Purkinje cell (primary cell): ENCODE measurements around the gene TMPRSS11A. TPM values are rescaled to one million over a fixed set of nuclear protein-coding genes. Genes with fewer than 3 reads are reported as not detected.

Experiments
- polyA plus RNA-seq: library from polyadenylated mRNA; unstranded; fragments of >200 nt; fragmentation: Nextera tagmentation; gene quantifications from 2 replicates; pipeline ENCODE4 v1.2.1, GENCODE V29; 2014

The TMPRSS11A gene, protein sequence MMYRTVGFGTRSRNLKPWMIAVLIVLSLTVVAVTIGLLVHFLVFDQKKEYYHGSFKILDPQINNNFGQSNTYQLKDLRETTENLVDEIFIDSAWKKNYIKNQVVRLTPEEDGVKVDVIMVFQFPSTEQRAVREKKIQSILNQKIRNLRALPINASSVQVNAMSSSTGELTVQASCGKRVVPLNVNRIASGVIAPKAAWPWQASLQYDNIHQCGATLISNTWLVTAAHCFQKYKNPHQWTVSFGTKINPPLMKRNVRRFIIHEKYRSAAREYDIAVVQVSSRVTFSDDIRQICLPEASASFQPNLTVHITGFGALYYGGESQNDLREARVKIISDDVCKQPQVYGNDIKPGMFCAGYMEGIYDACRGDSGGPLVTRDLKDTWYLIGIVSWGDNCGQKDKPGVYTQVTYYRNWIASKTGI
- 0.60 and 1.2 TPM in 2 replicates for polyA plus RNA-seq

DNA sequence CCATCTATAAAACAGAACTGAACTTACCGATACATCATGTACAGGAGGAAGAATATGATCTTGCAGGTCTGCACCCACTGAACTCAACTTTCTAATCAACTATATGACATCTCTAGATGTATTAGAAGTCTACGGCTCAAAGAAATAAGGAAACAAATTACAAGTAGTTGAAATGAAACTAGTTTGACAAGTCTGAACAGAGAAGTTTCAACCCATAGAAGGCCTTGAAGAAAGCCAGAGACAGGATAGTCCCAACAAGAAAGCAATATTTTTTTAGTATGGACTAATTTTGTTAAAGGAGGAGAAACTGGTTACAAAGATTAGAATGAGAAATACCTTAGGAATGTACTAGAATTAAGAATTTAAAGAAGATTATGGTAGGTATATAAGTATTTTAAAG, at the start of gene TMPRSS11A:
TSS of gene TMPRSS11A (minus strand) at position 138 of the 400 bp plus-strand sequence. CDS start at position 38, 100 bp downstream.

DNA sequence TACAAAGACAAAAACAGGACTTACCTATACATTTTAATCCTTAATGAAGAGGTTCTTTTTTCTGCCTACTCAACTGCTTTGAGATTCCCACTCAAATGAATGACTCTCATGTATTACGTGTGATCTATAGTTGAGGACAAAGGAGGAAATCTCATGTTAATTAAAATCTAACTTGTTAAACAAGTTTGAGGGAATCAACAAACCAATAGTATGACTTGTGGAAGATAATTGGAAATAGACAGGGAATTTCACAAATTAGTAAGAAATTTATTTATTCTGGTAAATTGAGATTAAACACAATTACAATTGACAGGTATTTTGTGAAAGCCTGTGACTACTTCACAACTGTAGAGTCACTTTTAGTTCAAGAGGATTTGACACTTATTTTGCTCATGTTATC, 79.4 kb downstream of the TMPRSS11A start, which contains the start of gene TMPRSS11D:
TSS of gene TMPRSS11D (minus strand) at position 101 of the 400 bp plus-strand sequence. CDS start at position 32, 69 bp downstream.

Other genes with a start within 250 kb of the TMPRSS11A start
- 1.3 and 1.8 TPM in 2 replicates for gene GNRHR, start 209.1 kb downstream of the TMPRSS11A start, polyA plus RNA-seq
- 0.69 TPM in 1 of 2 replicates, not detected in the other for gene TMPRSS11D, start 79.5 kb downstream of the TMPRSS11A start, polyA plus RNA-seq
- not detected in 2 replicates for gene TMPRSS11F, start 166.4 kb upstream of the TMPRSS11A start, polyA plus RNA-seq